Chondrocyte (in vitro differentiated cells): ENCODE results near the gene TLK2. TPM values are rescaled to one million over a fixed set of nuclear protein-coding genes. Genes with fewer than 3 reads are reported as not detected.

Experiments used
- DNase-seq: peaks from one replicate; pipeline ENCODE4 v3.0.0; 2021; ENCODE audit warnings: mixed read lengths, low spot score
- H3K27ac Mint-ChIP-seq: one replicate; pipeline ENCODE4 v1.8.0; 2021; ENCODE audit warnings: mild to moderate bottlenecking, moderate library complexity, mixed read lengths; ENCODE audit not compliant: unreplicated experiment
- H3K27me3 Mint-ChIP-seq: 2 replicates; pipeline ENCODE4 v1.8.0; 2021; ENCODE audit warnings: low read depth, mixed read lengths
- H3K36me3 Mint-ChIP-seq: 2 replicates; pipeline ENCODE4 v1.8.0; 2021; ENCODE audit warnings: low read depth, mixed read lengths
- H3K4me1 Mint-ChIP-seq: 2 replicates; pipeline ENCODE4 v1.8.0; 2021; ENCODE audit warnings: low read depth, mild to moderate bottlenecking, mixed read lengths
- H3K4me3 Mint-ChIP-seq: one replicate; pipeline ENCODE4 v1.8.0; 2021; ENCODE audit warnings: mild to moderate bottlenecking, moderate library complexity, mixed read lengths; ENCODE audit not compliant: unreplicated experiment
- H3K9me3 Mint-ChIP-seq: 2 replicates; pipeline ENCODE4 v1.8.0; 2021; ENCODE audit warnings: low read depth, mixed read lengths
- CTCF ChIP-seq: fragments of 200-600 bp; sonication (generic); IDR thresholded peaks from 2 replicates; pipeline ENCODE4 v1.5.0; 2021; ENCODE audit warnings: antibody characterized with exemption, mild to moderate bottlenecking, moderate library complexity
- total RNA-seq: library from RNA; stranded (reverse); gene quantifications from 3 replicates; pipeline ENCODE4 v1.2.1, GENCODE V29; 2021

The TLK2 gene
- total RNA-seq, 1 donor from 2014 or later: 35.5 TPM

- Mint-ChIP-seq H3K9me3 (peaks cover 8% of the 10 kb centered on the region), H3K27me3 (no peaks in the 10 kb centered on the region), H3K27ac (no peak overlapping the region), H3K4me3 (no peak overlapping the region), H3K36me3 (peaks cover 16% of the 10 kb centered on the region), H3K4me1 (peaks cover 35% of the 10 kb centered on the region)
- no peak for TF ChIP-seq CTCF
- DNase-seq: no peak
Observed at GRCh38 chr17:62660629-62661118, 182.0 kb downstream of the TLK2 start.

- Mint-ChIP-seq H3K27me3 (no peaks in the 10 kb centered on the region), H3K4me3 (no peak overlapping the region), H3K27ac (peak overlapping the region; percentile 65), H3K4me1 (peaks cover 34% of the 10 kb centered on the region), H3K9me3 (peaks cover 8% of the 10 kb centered on the region), H3K36me3 (peaks cover 17% of the 10 kb centered on the region)
- no peak for TF ChIP-seq CTCF
- DNase-seq: no peak
Observed at GRCh38 chr17:62661337-62661736, 182.7 kb downstream of the TLK2 start.

- peaks cover 33% of the 10 kb centered on the region for H3K4me1 Mint-ChIP-seq
- peak overlapping the region; percentile 25 for H3K27ac Mint-ChIP-seq
- peaks cover 8% of the 10 kb centered on the region for H3K9me3 Mint-ChIP-seq
- H3K36me3 Mint-ChIP-seq: peaks cover 20% of the 10 kb centered on the region
- no peak for DNase-seq
- H3K27me3 Mint-ChIP-seq: no peaks in the 10 kb centered on the region
- no peak for TF ChIP-seq CTCF
- no peak overlapping the region for H3K4me3 Mint-ChIP-seq
Observed at GRCh38 chr17:62662855-62663254, 184.2 kb downstream of the TLK2 start.

Other genes starting within 250 kb of the TLK2 start
- gene EFCAB3, start 98.3 kb upstream of the TLK2 start, total RNA-seq: not detected in 3 replicates
- gene METTL2A, start 54.9 kb upstream of the TLK2 start, total RNA-seq: 17.9 to 21.4 TPM (median 19.1 TPM) in 3 replicates
- 347 to 378 TPM (median 353 TPM) in 3 replicates for gene MRC2, start 148.8 kb downstream of the TLK2 start, total RNA-seq